ENCODE results near the gene C5orf58. TPM values are rescaled to one million over a fixed set of nuclear protein-coding genes. Genes with fewer than 3 reads are reported as not detected.

The C5orf58 gene
- total and polyA plus RNA-seq, 9 of the 15 experiments (the other 6 are each of a cell fraction or from before 2014, with no cell fraction given), result 1.5 to 7.6 (median 5.3) TPM

- no peak for TF ChIP-seq PHB2 (IDR thresholded peaks at IDR 0.05; ENCODE audit: low read depth)
- TF ChIP-seq STAT6 (CRISPR knock-in tag; IDR thresholded peaks at IDR 0.05), result no peak
- no peak for TF ChIP-seq RBM34 (IDR thresholded peaks at IDR 0.05; ENCODE audit: borderline replicate concordance, insufficient read depth, low read length)
Observed at GRCh38 chr5:170202117-170202516, 30.7 kb upstream of the C5orf58 start (continued).

GRCh38 chr5:170204202-170204601, 28.6 kb upstream of the C5orf58 start:
- Histone ChIP-seq H3K4me1 (replicated peaks in 1 of 2; ENCODE audit: control insufficient read depth in 2 of 2, insufficient read depth in 2 of 2, low read length in 2 of 2) (peaks cover 0 to 9% of the 10 kb centered on the region in 2 experiments; a peak in 2 of 5 replicates), H3K27ac (ENCODE audit: extremely low read depth, low read depth, low read length) (no peak overlapping the region), H3K36me3 (ENCODE audit: control insufficient read depth, insufficient read depth, low read length) (no peaks in the 10 kb centered on the region), H3K4me2 (ENCODE audit: insufficient read depth, low read length) (no peak overlapping the region), H3K9me3 (replicated peaks; ENCODE audit: control insufficient read depth, insufficient read depth, low read depth, low read length) (no peaks in the 10 kb centered on the region), H2AFZ (ENCODE audit: low read depth, low read length) (no peak overlapping the region), H3K27me3 (ENCODE audit: control insufficient read depth in 2 of 2, insufficient read depth in 2 of 2, low read length in 2 of 2) (peaks cover 0 to 5% of the 10 kb centered on the region in 2 experiments; a peak in 2 of 5 replicates), H3K9me1 (ENCODE audit: control insufficient read depth, insufficient read depth, low read length) (no peaks in the 10 kb centered on the region), H3K4me3 (no peak overlapping the region), H3K9ac (ENCODE audit: insufficient read depth in 1 of 2, low read depth in 2 of 2, low read length in 2 of 2) (no peak overlapping the region), H3K79me2 (ENCODE audit: control insufficient read depth, insufficient read depth, low read length) (no peaks in the 10 kb centered on the region), H4K20me1 (replicated peaks; ENCODE audit: control insufficient read depth, insufficient read depth, low read length) (0 out of 2 replicates have a peak, but pooled peaks cover 5% of the 10 kb centered on the region)
- DNase-seq (ENCODE audit: extremely low read depth in 1 of 4, low spot score in 3 of 4), result no peak
- TF ChIP-seq ZNF395 (CRISPR knock-in tag; IDR thresholded peaks at IDR 0.05) (no peak), CTBP1 (IDR thresholded peaks at IDR 0.05; ENCODE audit: borderline replicate concordance) (no peak), KDM2B (CRISPR knock-in tag; IDR thresholded peaks at IDR 0.05) (no peak), HCFC1 (IDR thresholded peaks at IDR 0.05; ENCODE audit: low read depth, low read length) (no peak), ZNF212 (CRISPR knock-in tag; IDR thresholded peaks at IDR 0.05) (no peak), BACH1 (tag; IDR thresholded peaks at IDR 0.05) (no peak), E2F4 (CRISPR knock-in tag; IDR thresholded peaks at IDR 0.05; ENCODE audit: low read depth) (no peak), GTF2A2 (tag; IDR thresholded peaks at IDR 0.05) (no peak), PHF21A (IDR thresholded peaks at IDR 0.05; ENCODE audit: borderline replicate concordance, low read depth) (no peak), ZNF785 (CRISPR knock-in tag; IDR thresholded peaks at IDR 0.05) (no peak), MEF2D (tag; conservative IDR thresholded peaks at IDR 0.05; ENCODE audit: low read depth) (no peak), HDAC8 (tag; IDR thresholded peaks at IDR 0.05) (no peak)
- no peak for FAIRE-seq
- ChIA-PET POLR2A (no interaction called here), CTCF (ENCODE audit: low intra/inter-chr PET ratio) (no interaction called here)
- intact Hi-C loops (cut with micrococcal nuclease) (no loop called here), in situ Hi-C loops (cut with MboI) (loop anchor here (25.0 kb wide), 1 partner anchor 1217 kb away; no protein-coding TSS in a partner anchor)
- WGBS (ENCODE audit: insufficient coverage, low coverage, missing lambda C conversion rate), result 3% methylated on average over 5 of the region's 5 CpGs
- no TSS peak for BruUV-seq (replicated peaks)
- no peak for ATAC-seq
